Small intestine (tissue), 7 donors: ENCODE data around the gene SMIM14. TPM values are rescaled to one million over a fixed set of nuclear protein-coding genes. Genes with fewer than 3 reads are reported as not detected.

Experiments
- DNase-seq, 2 donors: peaks; one replicate each; pipeline versions ENCODE4 v3.0.0 to v3.0.0-alpha.2; 2013
- FAIRE-seq: peaks from 2 replicates; lab custom pipeline; 2012; peaks lifted over from hg19 to GRCh38; lab: Jason Lieb, UNC
- H3K27ac ChIP-seq, 3 donors: one replicate each; pipeline ENCODE4 v1.5.1; 2013; ENCODE audit warnings: low read length in 2 of 3, mild to moderate bottlenecking in 2 of 3, control low read depth in 1 of 3, inconsistent platforms in 1 of 3, low read depth in 1 of 3, moderate library complexity in 1 of 3
- H3K27me3 ChIP-seq, 3 donors: one replicate each; pipeline ENCODE4 v1.6.1; 2013; ENCODE audit warnings: low read length in 3 of 3, inconsistent platforms in 1 of 3; ENCODE audit not compliant: control insufficient read depth in 3 of 3, insufficient read depth in 3 of 3
- H3K36me3 ChIP-seq, 3 donors: one replicate each; pipeline ENCODE4 v1.6.1; 2013; ENCODE audit warnings: low read length in 3 of 3, inconsistent platforms in 1 of 3, low read depth in 1 of 3, mild to moderate bottlenecking in 1 of 3, moderate library complexity in 1 of 3; ENCODE audit not compliant: control insufficient read depth in 3 of 3, insufficient read depth in 2 of 3
- H3K4me1 ChIP-seq, 3 donors: one replicate each; pipeline ENCODE4 v1.6.1; 2013; ENCODE audit warnings: low read length in 2 of 3, inconsistent platforms in 1 of 3, low read depth in 1 of 3, mild to moderate bottlenecking in 1 of 3, moderate library complexity in 1 of 3; ENCODE audit not compliant: control insufficient read depth in 3 of 3, insufficient read depth in 2 of 3
- H3K4me3 ChIP-seq, 3 donors: one replicate each; pipeline ENCODE4 v1.5.1; 2013; ENCODE audit warnings: low read length in 3 of 3, control low read depth in 1 of 3, inconsistent platforms in 1 of 3, low read depth in 1 of 3, mild to moderate bottlenecking in 1 of 3, moderate library complexity in 1 of 3
- H3K9me3 ChIP-seq, 2 donors: one replicate each; pipeline ENCODE4 v1.6.1; 2013; ENCODE audit warnings: low read depth in 1 of 2, low read length in 1 of 2; ENCODE audit not compliant: control insufficient read depth in 2 of 2, insufficient read depth in 1 of 2
- WGBS, 3 donors: extraction: QIAGEN DNeasy Blood & Tissue Kit; methylation state at CpG; one replicate each; pipeline ENCODE4 v1.1.7; 2013; 5-methylcytosine and 5-hydroxymethylcytosine counted together
- polyA plus RNA-seq, 4 donors: library from polyadenylated mRNA; stranded (reverse) in 3 of 4; unstranded in 1 of 4; fragments of 200-250 nt in 3 of 4; fragments of 120-200 nt in 1 of 4; gene quantifications; one replicate each; pipeline versions ENCODE4 v1.2.1 to v1.2.3, GENCODE V29; 2013
- donor health status: healthy with polysubstance abuse.
- donor health status: control.
- donor health status: control.
- donor health status: Bipolar disorder and iron deficiency.
- donor health status: healthy.

Gene SMIM14
- polyA plus RNA-seq, 4 donors: 22.3 to 39.8 (median 28.2) TPM

GRCh38 chr4:39609454-39609931, 29.2 kb downstream of the SMIM14 start:
- H3K27me3 ChIP-seq: no peaks in the 10 kb centered on the region
- no peak overlapping the region for H3K4me3 ChIP-seq
- peaks cover 0 to 10% of the 10 kb centered on the region in 2 donors for H3K9me3 ChIP-seq
- peak overlapping the region in 2 of 3 donors; percentile 5 to 22 for H3K27ac ChIP-seq
- FAIRE-seq (no peak), DNase-seq (peak; percentile 52 to 55)
- H3K4me1 ChIP-seq: peaks cover 0 to 6% (median 5%) of the 10 kb centered on the region in 3 donors
- WGBS, 3 donors: 68 to 75% (median 74%) methylated on average over 6 of the region's 6 CpGs
- peaks cover 0 to 6% (median 0%) of the 10 kb centered on the region in 3 donors for H3K36me3 ChIP-seq

DNA sequence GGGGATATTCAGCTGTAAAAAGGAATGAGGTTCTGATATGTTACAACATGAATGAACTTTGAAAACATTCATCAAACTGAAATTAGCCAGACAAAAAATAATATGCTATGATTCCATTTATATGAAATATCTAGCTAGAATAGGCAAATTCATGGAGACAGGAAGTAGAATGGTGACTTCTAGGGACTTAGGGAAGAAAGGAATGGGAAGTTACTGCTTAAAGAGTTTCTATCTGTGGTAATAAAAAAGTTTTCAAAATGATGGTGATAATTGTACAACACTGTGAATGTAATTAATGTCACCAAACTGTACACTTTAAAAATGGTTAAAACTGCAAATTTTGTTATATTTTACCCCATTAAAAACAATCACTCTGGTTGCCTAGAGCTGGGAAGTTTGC, 30.2 kb downstream of the SMIM14 start:
- Histone ChIP-seq H3K36me3 (peaks cover 0 to 15% (median 1%) of the 10 kb centered on the region in 3 donors), H3K27ac (no peak overlapping the region), H3K9me3 (peaks cover 0 to 10% of the 10 kb centered on the region in 2 donors), H3K27me3 (no peaks in the 10 kb centered on the region), H3K4me3 (no peak overlapping the region), H3K4me1 (peaks cover 0 to 6% (median 5%) of the 10 kb centered on the region in 3 donors)
- no peak for FAIRE-seq
- DNase-seq: no peak

DNA sequence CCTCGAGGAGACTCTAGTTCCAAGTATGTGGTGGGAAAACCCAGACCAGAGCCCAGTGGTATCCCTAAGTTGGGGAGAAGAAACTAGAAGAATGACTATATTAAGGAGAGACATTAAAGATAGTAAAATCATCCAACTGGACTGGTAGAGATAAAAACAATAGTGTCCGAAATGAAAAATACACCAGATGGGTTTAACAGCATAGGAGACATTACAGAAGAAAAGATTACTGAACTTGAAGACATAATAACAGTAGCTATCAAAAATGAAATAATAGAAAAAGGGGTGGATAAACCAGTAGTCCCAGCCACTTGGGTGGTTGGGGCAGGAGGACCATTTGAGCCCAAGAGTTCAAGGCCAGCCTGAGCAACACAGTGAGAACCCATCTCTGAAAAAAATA, 31.9 kb downstream of the SMIM14 start:
- FAIRE-seq: no peak
- H3K36me3 ChIP-seq: peaks cover 0 to 19% (median 1%) of the 10 kb centered on the region in 3 donors
- WGBS, 3 donors: 98% methylated on average over 2 of the region's 2 CpGs

DNA sequence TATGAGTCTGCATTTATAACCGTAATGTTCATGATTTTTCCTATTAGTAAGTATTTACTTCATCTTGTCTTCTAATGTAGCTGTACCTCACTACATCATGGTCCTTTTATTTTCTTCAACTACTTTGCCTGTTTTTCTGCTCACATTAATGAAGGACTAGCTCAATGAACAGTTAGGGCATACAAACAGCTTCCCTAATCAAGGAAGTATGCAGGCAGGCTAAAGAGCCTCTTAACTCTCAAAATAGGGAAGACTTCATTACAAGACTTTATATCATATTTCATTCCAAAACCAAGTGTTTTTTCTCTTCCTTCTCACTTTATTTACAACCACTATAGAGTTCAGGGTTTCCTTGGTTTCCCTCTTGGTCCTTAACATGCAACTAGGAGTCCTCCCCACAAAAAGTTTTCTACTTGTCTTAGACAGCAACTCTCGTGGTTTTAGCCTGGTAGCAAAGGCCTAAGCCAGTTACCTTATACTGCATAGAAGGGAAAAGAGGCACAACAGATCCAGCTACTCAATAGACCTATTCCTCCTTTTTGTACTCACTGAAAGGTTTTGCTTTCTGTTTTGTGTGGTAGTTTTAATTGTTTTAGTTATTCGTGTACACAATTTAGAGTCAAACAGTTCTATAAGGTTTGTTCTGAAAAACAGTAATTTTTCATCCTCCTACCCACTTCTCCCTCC, 40.8 kb downstream of the SMIM14 start:
- no peaks in the 10 kb centered on the region for H3K9me3 ChIP-seq
- no peak overlapping the region for H3K27ac ChIP-seq
- DNase-seq (no peak), FAIRE-seq (no peak)
- H3K4me3 ChIP-seq: no peak overlapping the region
- H3K27me3 ChIP-seq: no peaks in the 10 kb centered on the region
- 61 to 68% (median 65%) methylated on average over 3 of the region's 3 CpGs for WGBS, 3 donors
- H3K4me1 ChIP-seq: no peaks in the 10 kb centered on the region
- peaks cover 0 to 11% (median 6%) of the 10 kb centered on the region in 3 donors for H3K36me3 ChIP-seq

More for the DNA sequence above, 31.9 kb downstream of the SMIM14 start:
- H3K27ac ChIP-seq: no peak overlapping the region
- no peak overlapping the region for H3K4me3 ChIP-seq
- no peaks in the 10 kb centered on the region for H3K27me3 ChIP-seq
- H3K9me3 ChIP-seq: peaks cover 0 to 10% of the 10 kb centered on the region in 2 donors
- no peak for DNase-seq
- peaks cover 0 to 6% (median 5%) of the 10 kb centered on the region in 3 donors for H3K4me1 ChIP-seq

DNA sequence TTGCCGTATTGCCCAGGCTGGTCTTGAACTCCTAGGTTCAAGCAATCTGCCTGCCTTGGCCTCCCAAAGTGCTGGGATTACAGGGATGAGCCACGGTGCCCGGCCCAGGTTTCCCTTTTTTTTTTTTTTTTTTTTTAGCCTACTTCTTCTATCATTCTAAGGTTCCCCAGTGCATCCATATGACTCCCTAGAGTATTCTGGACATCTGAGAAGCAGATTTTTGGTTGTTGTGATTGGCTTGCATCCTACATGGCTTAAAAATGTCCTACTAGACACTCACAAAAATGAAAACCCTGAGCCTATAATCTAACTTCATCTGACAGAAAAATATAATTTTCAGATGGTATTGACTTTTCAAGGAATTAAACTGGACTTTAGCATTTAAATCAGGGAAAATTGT, 41.7 kb downstream of the SMIM14 start:
- no peak for FAIRE-seq
- 94 to 100% (median 97%) methylated on average over 3 of the region's 3 CpGs for WGBS, 3 donors
- no peaks in the 10 kb centered on the region for H3K27me3 ChIP-seq
- no peak for DNase-seq
- no peaks in the 10 kb centered on the region for H3K4me1 ChIP-seq
- no peaks in the 10 kb centered on the region for H3K9me3 ChIP-seq
- no peak overlapping the region for H3K4me3 ChIP-seq
- peaks cover 0 to 10% (median 6%) of the 10 kb centered on the region in 3 donors for H3K36me3 ChIP-seq
- H3K27ac ChIP-seq: no peak overlapping the region

DNA sequence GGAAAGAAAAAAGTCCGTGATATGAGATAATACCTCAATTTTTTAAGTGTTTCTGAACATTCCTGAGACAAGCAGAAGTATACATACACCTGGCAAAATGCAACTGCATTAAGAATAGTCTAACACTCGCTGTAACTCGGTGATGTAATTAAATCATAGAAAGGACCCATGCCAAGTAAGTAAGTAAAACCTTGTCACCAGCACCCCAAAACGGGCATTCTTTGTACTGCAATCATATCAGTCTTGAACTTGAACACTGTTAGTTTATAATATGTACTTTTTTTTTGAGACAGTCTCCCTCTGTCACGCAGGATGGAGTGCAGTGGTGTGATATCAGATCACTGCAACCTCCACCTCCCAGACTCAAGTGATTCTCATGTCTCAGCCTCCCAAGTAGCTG, 47.4 kb downstream of the SMIM14 start:
- no peak overlapping the region for H3K27ac ChIP-seq
- no peaks in the 10 kb centered on the region for H3K27me3 ChIP-seq
- FAIRE-seq (peak; percentile 15), DNase-seq (peak; percentile 35 to 66)
- 12 to 63% (median 36%) methylated on average over 5 of the region's 5 CpGs for WGBS, 3 donors
- H3K4me1 ChIP-seq: no peaks in the 10 kb centered on the region
- H3K36me3 ChIP-seq: no peaks in the 10 kb centered on the region
- no peak overlapping the region for H3K4me3 ChIP-seq
- H3K9me3 ChIP-seq: no peaks in the 10 kb centered on the region

DNA sequence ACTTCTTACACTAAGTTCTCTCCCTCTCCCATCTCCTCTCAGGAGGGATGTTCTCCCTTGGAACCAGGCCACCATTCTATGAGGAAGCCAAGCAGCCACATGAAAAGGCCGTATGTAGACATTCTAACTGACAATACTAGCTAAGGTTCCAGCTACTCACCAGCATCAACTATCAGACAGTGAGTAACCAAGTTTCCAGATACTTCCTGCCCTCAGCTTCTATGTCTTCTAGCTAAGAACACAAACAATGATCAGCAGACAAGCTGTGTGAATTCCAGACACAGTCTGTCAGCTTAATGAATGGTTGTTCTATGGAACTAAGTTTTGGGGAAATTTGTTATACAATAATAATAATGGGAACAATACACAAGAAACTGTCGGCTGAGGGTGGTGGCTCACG, 50.8 kb downstream of the SMIM14 start:
- no peaks in the 10 kb centered on the region for H3K4me1 ChIP-seq
- FAIRE-seq: no peak
- peaks cover 0 to 4% (median 0%) of the 10 kb centered on the region in 3 donors for H3K36me3 ChIP-seq
- H3K9me3 ChIP-seq: no peaks in the 10 kb centered on the region
- no peak for DNase-seq
- WGBS, 3 donors: 90 to 95% (median 91%) methylated on average over 3 of the region's 3 CpGs
- H3K4me3 ChIP-seq: no peak overlapping the region
- H3K27me3 ChIP-seq: no peaks in the 10 kb centered on the region
- H3K27ac ChIP-seq: no peak overlapping the region

GRCh38 chr4:39574946-39575345, 63.7 kb downstream of the SMIM14 start:
- FAIRE-seq: no peak

More at GRCh38 chr4:39574946-39575345, 63.7 kb downstream of the SMIM14 start:
- Histone ChIP-seq H3K4me3 (no peak overlapping the region), H3K27ac (no peak overlapping the region), H3K4me1 (no peaks in the 10 kb centered on the region), H3K9me3 (no peaks in the 10 kb centered on the region), H3K27me3 (no peaks in the 10 kb centered on the region), H3K36me3 (peaks cover 0 to 10% (median 0%) of the 10 kb centered on the region in 3 donors)
- 92 to 94% (median 92%) methylated on average over 5 of the region's 5 CpGs for WGBS, 3 donors
- DNase-seq: no peak
